CD14-positive monocyte (primary cell): ENCODE results near the gene FRS2. TPM values are rescaled to one million over a fixed set of nuclear protein-coding genes. Genes with fewer than 3 reads are reported as not detected.

Experiments
- DNase-seq, 3 donors: peaks; one replicate each; pipeline ENCODE4 v3.0.0-alpha.2; 2011 to 2022
- H2AFZ ChIP-seq: 2 replicates; pipeline ENCODE4 v1.6.0; 2012; ENCODE audit warnings: mild to moderate bottlenecking, low read depth, low read length, inconsistent platforms; ENCODE audit not compliant: insufficient read depth, poor library complexity, severe bottlenecking
- H3K27ac ChIP-seq, 2 donors: 1 replicate in 1 of 2; 2 replicates in 1 of 2; pipeline ENCODE4 v1.5.1; 2012 to 2013; ENCODE audit warnings: low read length in 2 of 2, control low read depth in 1 of 2, inconsistent platforms in 1 of 2, low read depth in 1 of 2, mild to moderate bottlenecking in 1 of 2
- H3K27me3 ChIP-seq, 2 donors: one replicate each; pipeline versions ENCODE4 v1.6.0 to v1.6.1; 2011 to 2013; ENCODE audit warnings: low read length in 2 of 2; ENCODE audit not compliant: control insufficient read depth in 2 of 2, insufficient read depth in 2 of 2
- H3K36me3 ChIP-seq, 2 donors: replicated peaks in 1 of 2; 1 replicate in 1 of 2; 2 replicates in 1 of 2; pipeline versions ENCODE4 v1.5.1 to v1.6.1; 2012 to 2013; ENCODE audit warnings: low read length in 2 of 2, control low read depth in 1 of 2, inconsistent platforms in 1 of 2, mild to moderate bottlenecking in 1 of 2; ENCODE audit not compliant: insufficient read depth in 2 of 2, control insufficient read depth in 1 of 2
- H3K4me1 ChIP-seq, 2 donors: 1 replicate in 1 of 2; 2 replicates in 1 of 2; pipeline versions ENCODE4 v1.5.1 to v1.6.1; 2012 to 2013; ENCODE audit warnings: low read length in 2 of 2, control low read depth in 1 of 2, inconsistent platforms in 1 of 2, mild to moderate bottlenecking in 1 of 2, moderate library complexity in 1 of 2; ENCODE audit not compliant: insufficient read depth in 2 of 2, control insufficient read depth in 1 of 2
- H3K4me2 ChIP-seq: replicated peaks from 2 replicates; pipeline ENCODE3; 2012; ENCODE audit warnings: low read length, moderate library complexity, mild to moderate bottlenecking; ENCODE audit not compliant: poor library complexity, severe bottlenecking; ENCODE audit errors: extremely low read depth
- H3K4me3 ChIP-seq, 3 experiments: fragments of 200-600 bp in 1 of 3; sonication (generic) in 1 of 3; replicated peaks in 1 of 3; 1 replicate in 2 of 3; 2 replicates in 1 of 3; pipeline ENCODE4 v1.5.1; 2011 to 2013; ENCODE audit warnings: low read length in 3 of 3, mild to moderate bottlenecking in 3 of 3, control low read depth in 2 of 3, low read depth in 2 of 3, inconsistent platforms in 1 of 3, moderate library complexity in 1 of 3
- H3K79me2 ChIP-seq: 2 replicates; pipeline ENCODE4 v1.6.0; 2012; ENCODE audit warnings: mild to moderate bottlenecking, control low read depth, inconsistent platforms, low read length, moderate library complexity; ENCODE audit not compliant: insufficient read depth
- H3K9ac ChIP-seq: 2 replicates; pipeline ENCODE4 v1.6.0; 2017; ENCODE audit warnings: low read length, mild to moderate bottlenecking; ENCODE audit not compliant: insufficient read depth, poor library complexity, severe bottlenecking
- H3K9me3 ChIP-seq, 2 donors: replicated peaks in 1 of 2; 1 replicate in 1 of 2; 2 replicates in 1 of 2; pipeline versions ENCODE4 v1.5.1 to v1.6.1; 2012 to 2013; ENCODE audit warnings: low read length in 2 of 2, control low read depth in 1 of 2; ENCODE audit not compliant: control insufficient read depth in 1 of 2, insufficient read depth in 1 of 2
- H4K20me1 ChIP-seq: 2 replicates; pipeline ENCODE4 v1.6.0; 2012; ENCODE audit warnings: mild to moderate bottlenecking, low read length, control low read depth, moderate library complexity; ENCODE audit not compliant: insufficient read depth
- H3K27ac Mint-ChIP-seq, 7 donors: one replicate each; pipeline ENCODE4 v1.8.0; 2020; ENCODE audit warnings: mild to moderate bottlenecking in 7 of 7, mixed read lengths in 7 of 7, moderate library complexity in 6 of 7, inconsistent platforms in 2 of 7
- H3K27me3 Mint-ChIP-seq, 3 donors: one replicate each; pipeline ENCODE4 v1.8.0; 2021 to 2022; ENCODE audit warnings: low read depth in 3 of 3, mild to moderate bottlenecking in 3 of 3, mixed read lengths in 3 of 3, moderate library complexity in 3 of 3, inconsistent platforms in 1 of 3
- H3K36me3 Mint-ChIP-seq, 2 donors: one replicate each; pipeline ENCODE4 v1.8.0; 2020; ENCODE audit warnings: mixed read lengths in 2 of 2, inconsistent platforms in 1 of 2, mild to moderate bottlenecking in 1 of 2
- H3K4me1 Mint-ChIP-seq: one replicate; pipeline ENCODE4 v1.8.0; 2020; ENCODE audit warnings: mild to moderate bottlenecking, mixed read lengths
- H3K4me3 Mint-ChIP-seq, 2 donors: one replicate each; pipeline ENCODE4 v1.8.0; 2020; ENCODE audit warnings: mild to moderate bottlenecking in 2 of 2, mixed read lengths in 2 of 2, moderate library complexity in 1 of 2
- H3K9me3 Mint-ChIP-seq, 7 donors: one replicate each; pipeline ENCODE4 v1.8.0; 2020 to 2022; ENCODE audit warnings: mixed read lengths in 7 of 7, mild to moderate bottlenecking in 6 of 7, moderate library complexity in 6 of 7, inconsistent platforms in 2 of 7
- WGBS: methylation state at CpG from one replicate; pipeline ENCODE4 v1.1.5; 2013; ENCODE audit warnings: missing lambda C conversion rate; ENCODE audit not compliant: insufficient coverage; 5-methylcytosine and 5-hydroxymethylcytosine counted together
- intact Hi-C, 2 donors: fragments of 100-400 bp; cut with micrococcal nuclease; formaldehyde crosslinking; loops; one replicate each; pipeline versions ENCODE4 v1.15.0 to v1.15.1; 2023
- polyA plus RNA-seq, 3 donors: library from polyadenylated mRNA; depleted of rRNA in 1 of 3; unstranded in 2 of 3; stranded (reverse) in 1 of 3; fragments of 300-500 nt in 2 of 3; fragments of >200 nt in 1 of 3; fragmentation: Illumina TruSeq in 2 of 3; gene quantifications; 1 replicate in 2 of 3; 2 replicates in 1 of 3; pipeline ENCODE4 v1.2.3, GENCODE V29; 2012 to 2021
- TF ChIP-seq, protein P1 (sequence below): fragments of 200-600 bp; IDR thresholded peaks from one replicate; pipeline ENCODE4 v1.8.0; 2022; ENCODE audit warnings: antibody characterized with exemption, mild to moderate bottlenecking

The FRS2 gene
- polyA plus RNA-seq, 3 donors: 6.8 to 13.6 (median 13.0) TPM

DNA sequence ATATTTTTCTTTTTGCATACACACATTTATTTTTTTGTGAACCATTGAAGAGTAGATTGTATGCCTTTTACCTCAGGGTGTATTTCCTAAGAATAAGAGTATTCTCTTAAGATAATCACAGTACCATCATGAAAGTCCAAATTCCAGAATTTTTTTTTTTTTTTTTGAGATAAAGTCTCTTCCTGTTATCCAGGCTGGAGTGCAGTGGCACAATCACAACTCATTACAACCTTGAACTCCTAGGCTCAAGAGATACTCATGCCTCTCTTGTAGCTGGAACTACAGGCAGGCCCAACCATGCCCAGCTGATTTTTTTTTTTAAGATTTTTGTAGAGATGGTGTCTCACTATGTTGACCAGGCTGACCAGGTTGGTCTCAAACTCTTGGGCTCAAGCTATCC is 10.9 kb downstream of the FRS2 start:
- Mint-ChIP-seq H3K27ac (no peak overlapping the region), H3K36me3 (peaks cover 7 to 23% of the 10 kb centered on the region in 2 donors), H3K9me3 (peaks cover 0 to 12% (median 0%) of the 10 kb centered on the region in 7 donors), H3K27me3 (no peaks in the 10 kb centered on the region), H3K4me1 (peaks cover 13% of the 10 kb centered on the region), H3K4me3 (no peak overlapping the region)
- H3K36me3 ChIP-seq: peaks cover 2 to 3% of the 10 kb centered on the region in 2 donors
- H3K9ac ChIP-seq: no peak overlapping the region
- H2AFZ ChIP-seq: no peak overlapping the region
- H3K4me1 ChIP-seq: no peaks in the 10 kb centered on the region
- H3K27ac ChIP-seq: no peak overlapping the region
- intact Hi-C loops: no loop called here
- TF ChIP-seq, protein P1, sequence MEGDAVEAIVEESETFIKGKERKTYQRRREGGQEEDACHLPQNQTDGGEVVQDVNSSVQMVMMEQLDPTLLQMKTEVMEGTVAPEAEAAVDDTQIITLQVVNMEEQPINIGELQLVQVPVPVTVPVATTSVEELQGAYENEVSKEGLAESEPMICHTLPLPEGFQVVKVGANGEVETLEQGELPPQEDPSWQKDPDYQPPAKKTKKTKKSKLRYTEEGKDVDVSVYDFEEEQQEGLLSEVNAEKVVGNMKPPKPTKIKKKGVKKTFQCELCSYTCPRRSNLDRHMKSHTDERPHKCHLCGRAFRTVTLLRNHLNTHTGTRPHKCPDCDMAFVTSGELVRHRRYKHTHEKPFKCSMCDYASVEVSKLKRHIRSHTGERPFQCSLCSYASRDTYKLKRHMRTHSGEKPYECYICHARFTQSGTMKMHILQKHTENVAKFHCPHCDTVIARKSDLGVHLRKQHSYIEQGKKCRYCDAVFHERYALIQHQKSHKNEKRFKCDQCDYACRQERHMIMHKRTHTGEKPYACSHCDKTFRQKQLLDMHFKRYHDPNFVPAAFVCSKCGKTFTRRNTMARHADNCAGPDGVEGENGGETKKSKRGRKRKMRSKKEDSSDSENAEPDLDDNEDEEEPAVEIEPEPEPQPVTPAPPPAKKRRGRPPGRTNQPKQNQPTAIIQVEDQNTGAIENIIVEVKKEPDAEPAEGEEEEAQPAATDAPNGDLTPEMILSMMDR: no peak
- no peak overlapping the region for H3K4me2 ChIP-seq
- peaks cover 90% of the 10 kb centered on the region for H3K79me2 ChIP-seq
- peaks cover 0 to 3% of the 10 kb centered on the region in 2 donors for H3K9me3 ChIP-seq
- no peak for DNase-seq
- H3K4me3 ChIP-seq: no peak overlapping the region
- peaks cover 75% of the 10 kb centered on the region for H4K20me1 ChIP-seq
- no peaks in the 10 kb centered on the region for H3K27me3 ChIP-seq

DNA sequence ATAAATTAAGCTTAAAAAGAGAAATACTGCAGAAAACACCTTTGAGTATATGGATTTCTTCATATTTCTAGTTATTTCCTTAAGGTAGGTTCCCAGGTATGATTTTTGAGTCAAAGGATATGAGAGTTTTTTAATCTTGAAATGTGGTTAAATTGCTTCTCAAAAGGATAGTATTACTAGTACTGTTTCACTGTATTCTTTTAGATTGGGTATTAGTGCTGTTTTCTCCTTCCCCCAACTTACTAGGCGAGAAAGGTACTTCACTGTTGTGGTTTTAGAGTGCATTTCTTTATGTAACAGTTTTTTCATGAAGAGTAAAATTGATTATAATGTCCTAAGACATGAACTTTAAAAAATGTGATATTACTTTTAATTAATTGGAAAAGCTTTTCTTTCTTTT is 13.5 kb downstream of the FRS2 start:
- Histone ChIP-seq H3K9me3 (peaks cover 6 to 7% of the 10 kb centered on the region in 2 donors), H3K27me3 (no peaks in the 10 kb centered on the region), H3K4me3 (no peak overlapping the region), H4K20me1 (peaks cover 85% of the 10 kb centered on the region), H2AFZ (no peak overlapping the region), H3K4me1 (no peaks in the 10 kb centered on the region), H3K27ac (no peak overlapping the region), H3K79me2 (peaks cover 88% of the 10 kb centered on the region), H3K36me3 (peaks cover 3 to 22% of the 10 kb centered on the region in 2 donors), H3K4me2 (no peak overlapping the region), H3K9ac (no peak overlapping the region)
- no peaks in the 10 kb centered on the region for H3K27me3 Mint-ChIP-seq
- DNase-seq: no peak
- H3K9me3 Mint-ChIP-seq: peaks cover 0 to 8% (median 4%) of the 10 kb centered on the region in 7 donors
- no CpG with 5 or more reads among the region's 1 CpG for WGBS
- H3K27ac Mint-ChIP-seq: no peak overlapping the region
- H3K4me1 Mint-ChIP-seq: peaks cover 16% of the 10 kb centered on the region
- intact Hi-C loops: no loop called here
- H3K4me3 Mint-ChIP-seq: no peak overlapping the region
- H3K36me3 Mint-ChIP-seq: peaks cover 25 to 36% of the 10 kb centered on the region in 2 donors
- TF ChIP-seq, protein P1: no peak
